CD1c-positive myeloid dendritic cell (primary cell): ENCODE results near the gene NDUFV1.

ENCODE experiments used
- DNase-seq: peaks from one replicate; pipeline ENCODE4 v3.0.0-alpha.2; 2016; ENCODE audit errors: extremely low spot score

NDUFV1 gene

GRCh38 chr11:67640758-67641337 is 34.1 kb downstream of the NDUFV1 start:
- no peak for DNase-seq

GRCh38 chr11:67641338-67642172 is 34.8 kb downstream of the NDUFV1 start:
- DNase-seq, result no peak

DNA sequence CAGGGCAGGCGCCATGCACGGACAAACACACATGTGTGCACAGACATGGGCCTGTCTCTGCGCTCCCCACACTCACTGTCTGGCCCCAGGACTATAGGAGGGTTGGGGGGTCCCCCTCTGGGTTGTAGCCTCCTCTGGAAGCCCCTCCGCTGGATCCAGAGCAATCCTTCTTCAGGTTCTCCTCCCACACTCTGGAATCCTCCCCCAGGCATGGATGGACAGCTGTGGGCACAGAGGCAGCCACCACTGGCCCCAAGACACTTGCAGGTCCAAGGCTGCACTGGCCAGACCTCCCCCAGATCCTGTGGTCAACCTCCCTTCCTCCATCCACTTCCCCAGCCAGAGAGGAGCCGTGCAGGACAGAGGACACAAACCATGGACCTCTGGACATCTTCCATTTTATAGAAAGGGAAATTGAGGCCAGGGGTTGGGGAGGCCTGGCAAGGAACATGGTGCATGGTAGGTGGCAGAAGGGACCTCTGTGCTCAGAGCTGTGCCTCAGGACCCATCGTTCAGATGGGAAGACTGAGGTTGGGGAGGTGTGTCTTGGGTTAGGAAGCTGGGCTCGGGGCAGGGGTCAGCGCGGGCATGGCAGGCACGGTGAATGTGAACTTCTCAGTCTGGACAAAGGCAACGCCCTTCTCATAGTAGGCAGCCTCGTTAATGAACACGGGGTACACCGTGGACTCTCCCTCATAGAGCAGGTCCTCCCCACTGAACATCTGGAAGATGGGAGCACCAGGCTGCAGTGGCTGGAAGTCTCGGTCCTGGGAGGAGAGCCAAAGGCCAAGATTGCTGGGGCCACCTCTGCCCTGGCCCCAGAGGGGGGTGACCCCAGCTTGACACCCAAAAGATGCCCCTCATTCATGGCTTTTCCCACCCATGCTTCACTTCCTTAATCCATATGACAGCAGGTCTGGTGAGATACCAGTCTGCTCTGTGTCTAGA is 35.7 kb downstream of the NDUFV1 start:
- no peak for DNase-seq

- peak; percentile 6 for DNase-seq
Measured at GRCh38 chr11:67644042-67644441, 37.3 kb downstream of the NDUFV1 start.

DNA sequence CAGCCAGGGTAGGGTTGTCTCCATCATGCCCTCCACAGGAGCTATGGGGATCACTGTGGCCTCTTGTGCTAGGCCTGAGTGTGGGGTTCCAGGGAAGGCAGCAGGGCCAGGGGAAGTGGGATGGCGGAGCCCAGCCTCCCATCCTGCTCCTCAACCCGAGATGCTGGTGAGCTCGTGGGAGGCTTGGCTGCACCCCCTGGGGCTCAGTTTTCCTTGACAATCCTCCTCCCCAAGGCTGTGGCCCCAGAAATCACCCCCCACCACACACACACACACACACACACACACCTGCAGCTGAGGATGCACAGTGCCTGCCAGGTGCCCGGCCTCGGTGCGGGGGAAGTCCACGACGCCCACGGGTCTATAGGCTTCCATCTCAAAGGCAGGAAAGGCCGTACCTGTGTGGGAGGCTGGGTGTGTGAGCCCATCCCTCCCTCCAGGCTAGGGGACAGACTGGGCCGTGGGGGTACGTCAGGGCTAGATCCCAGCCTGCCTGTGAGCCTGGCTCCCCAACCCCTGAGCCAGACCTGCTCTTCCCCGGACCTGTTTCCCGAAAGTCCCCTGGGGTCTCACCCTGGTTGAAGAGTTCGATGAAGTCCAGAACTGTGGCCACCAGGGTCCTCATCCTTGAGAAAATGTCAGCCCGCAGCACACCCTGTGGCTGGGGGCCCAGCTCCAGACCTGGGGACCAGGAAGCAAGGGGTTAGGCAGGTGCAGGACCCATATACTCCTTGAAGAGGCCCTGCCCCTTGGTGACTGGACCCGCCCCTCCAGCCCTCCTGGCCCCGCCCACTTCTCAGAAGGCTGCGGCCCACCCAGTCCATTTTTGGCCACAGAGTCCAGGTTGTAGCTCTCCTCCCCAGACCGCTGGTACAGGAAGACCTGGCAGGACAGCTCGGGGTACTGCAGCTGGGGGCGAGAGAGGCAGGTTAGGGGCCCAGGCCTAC is 38.0 kb downstream of the NDUFV1 start:
- no peak for DNase-seq

- no peak for DNase-seq
Measured at GRCh38 chr11:67645521-67646461, 39.1 kb downstream of the NDUFV1 start.

DNA sequence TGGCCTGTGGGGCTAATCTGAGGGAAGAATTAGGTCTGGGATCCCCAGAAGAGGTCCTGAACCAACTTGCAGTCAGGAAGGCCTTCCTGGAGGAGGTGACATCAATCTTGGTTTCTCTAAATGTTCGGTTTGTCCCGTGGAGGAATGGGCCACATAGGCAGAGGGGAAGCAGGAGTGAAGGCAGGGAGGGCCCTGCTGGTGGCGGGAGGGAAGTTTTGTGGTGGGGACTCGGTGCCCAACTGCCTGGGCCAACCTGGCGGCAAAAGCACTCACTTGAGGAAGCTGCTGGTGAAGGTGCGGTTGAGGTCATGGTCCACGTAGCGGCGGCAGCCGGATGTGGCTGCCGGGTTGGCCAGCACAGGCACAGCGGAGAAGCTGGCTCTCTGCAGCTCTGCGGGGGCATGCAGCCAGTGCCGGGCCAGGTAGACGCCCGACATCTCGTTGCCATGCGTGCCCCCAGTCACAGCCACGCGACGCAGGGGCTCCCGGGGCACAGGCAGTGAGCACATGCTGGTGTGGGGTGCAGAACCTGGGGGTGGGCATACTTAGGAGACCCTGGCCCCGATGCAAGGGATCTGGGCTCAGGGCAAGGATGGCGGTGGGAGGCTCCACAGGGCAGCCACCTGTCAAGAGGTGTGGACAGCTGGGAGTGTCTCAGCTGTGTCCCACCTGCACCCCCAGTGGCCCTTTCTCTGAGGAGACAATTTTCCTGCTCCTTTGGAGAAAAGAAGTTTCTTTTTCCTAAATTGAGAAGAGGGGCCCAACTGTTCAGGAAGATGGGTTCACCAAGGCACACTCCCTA is 40.0 kb downstream of the NDUFV1 start:
- peak; percentile 34 for DNase-seq

DNA sequence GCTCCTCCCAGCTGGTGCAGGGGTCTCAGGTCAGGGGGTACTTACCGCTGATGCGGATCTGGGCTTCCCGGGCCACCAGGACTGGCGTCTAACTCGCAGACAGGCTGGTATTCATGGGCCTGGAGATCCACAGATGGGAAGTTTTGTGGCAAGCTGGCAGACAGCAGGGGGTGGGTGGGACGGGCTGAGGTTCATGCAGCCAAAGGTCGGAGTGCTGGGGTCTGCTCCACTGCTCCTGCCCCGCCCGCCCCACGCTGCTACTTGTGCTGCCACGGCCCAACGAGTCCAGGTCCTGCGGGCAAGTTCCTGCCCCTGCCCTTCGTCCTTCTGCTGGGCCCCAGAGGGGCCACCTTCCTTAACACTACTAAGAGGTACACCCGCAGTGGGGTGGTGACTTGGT is 40.7 kb downstream of the NDUFV1 start:
- DNase-seq, result no peak

- peak; percentile 35 for DNase-seq
Measured at GRCh38 chr11:67648140-67648795, 41.5 kb downstream of the NDUFV1 start.

- peak; percentile 66 for DNase-seq
Measured at GRCh38 chr11:67648796-67649613, 42.3 kb downstream of the NDUFV1 start.

DNA sequence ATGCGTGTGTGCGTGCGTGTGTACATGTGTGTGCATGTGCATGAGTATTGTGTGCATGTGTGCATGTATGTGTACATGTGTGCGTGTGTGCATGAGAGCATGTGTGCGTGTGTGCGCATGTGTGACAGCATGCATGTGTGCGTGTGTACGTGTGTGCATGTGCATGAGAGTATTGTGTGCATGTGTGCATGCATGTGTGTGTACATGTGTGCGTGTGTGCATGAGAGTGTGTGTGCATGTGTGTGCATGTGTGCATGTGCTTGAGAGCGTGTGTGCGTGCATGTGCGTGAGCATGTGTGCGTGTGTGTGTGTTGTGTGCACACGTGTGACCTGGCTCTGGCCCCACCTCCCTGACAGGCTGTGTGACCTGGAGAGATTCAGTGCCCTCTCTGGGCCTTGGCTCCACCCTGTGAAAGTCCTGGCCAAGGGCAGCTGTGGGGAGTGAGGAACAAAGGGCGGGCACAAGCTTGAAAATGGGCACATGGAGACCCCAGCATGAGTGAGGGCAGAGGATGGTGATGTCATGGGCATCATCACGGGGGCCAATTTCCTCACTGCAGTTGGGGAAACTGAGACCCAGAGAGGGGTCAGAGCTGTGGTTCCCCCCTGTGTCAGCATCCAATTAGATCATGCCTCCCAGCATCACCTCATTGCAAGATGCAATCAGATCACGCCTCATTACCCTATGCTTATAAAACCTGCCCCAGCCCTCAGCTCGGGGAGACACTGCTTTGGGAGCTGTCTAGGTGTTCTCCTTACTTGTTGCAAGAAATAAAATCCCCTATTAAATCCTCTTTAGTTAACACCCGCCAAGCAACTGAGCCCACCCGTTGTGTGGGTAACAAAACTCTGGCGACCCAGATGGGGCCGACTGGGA is 43.1 kb downstream of the NDUFV1 start:
- DNase-seq, result no peak

DNA sequence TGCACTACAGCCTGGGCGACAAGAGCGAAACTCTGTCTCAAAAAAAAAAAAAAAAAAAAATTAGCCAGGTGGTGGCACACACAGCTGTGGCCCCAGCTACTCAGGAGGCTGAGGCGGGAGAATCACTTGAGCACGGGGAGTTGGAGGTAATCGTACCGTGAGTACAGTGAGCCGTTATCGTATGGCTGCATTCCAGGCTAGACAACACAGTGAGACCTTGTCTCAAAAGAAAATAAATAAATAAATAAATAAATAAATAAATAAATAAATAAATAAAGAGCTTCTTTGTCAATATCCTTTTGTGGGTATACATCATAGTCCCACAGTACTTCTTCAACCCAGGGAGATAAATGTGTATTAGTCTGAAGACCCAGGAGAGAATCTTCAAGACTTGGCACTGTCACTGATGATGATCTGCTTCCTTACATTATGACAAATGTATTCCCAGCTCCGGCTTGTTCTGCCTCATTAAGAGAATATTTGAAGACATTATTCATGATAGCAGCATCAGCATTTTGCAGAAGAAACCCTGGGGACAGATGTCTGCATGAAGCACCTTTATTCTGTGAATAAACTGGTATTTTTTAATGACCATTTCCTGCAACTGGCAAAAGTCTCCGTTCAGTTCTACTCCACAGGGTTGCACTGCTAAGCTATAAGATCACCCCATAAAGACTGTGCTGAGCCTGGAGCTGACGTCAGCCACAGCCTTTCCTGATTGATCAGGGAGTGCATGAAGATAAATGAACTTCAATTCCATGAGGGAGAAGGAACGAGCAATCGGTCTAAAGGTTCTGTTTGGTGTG is 45.4 kb downstream of the NDUFV1 start:
- no peak for DNase-seq

- no peak for DNase-seq
Measured at GRCh38 chr11:67652965-67653845, 46.5 kb downstream of the NDUFV1 start.

DNA sequence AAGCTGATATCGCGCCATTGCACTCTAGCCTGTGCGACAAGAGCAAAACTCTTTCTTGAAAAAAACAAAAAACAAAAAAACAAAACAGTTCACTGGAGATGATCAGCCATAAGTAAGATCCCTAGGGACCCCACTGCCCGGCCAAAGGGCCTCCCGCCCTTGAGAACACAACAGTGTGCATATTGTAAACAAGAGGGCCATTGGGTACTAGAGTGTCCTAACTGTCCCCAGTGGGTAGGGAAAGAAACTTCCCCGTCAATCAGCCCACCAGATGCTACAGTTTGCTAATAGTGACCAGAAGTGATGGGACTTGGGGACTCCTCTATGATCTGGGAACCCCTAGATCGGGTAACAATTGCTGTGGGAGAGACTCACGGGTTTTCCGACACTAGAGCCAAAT is 47.5 kb downstream of the NDUFV1 start:
- no peak for DNase-seq
